HepG2 (cell line): ENCODE data around the gene FDXR. TPM values are rescaled to one million over a fixed set of nuclear protein-coding genes. Genes with fewer than 3 reads are reported as not detected.
A peak's percentile ranks its signal among the peaks of the same experiment; 100 is the strongest.

Experiments
- ATAC-seq: fragments of 200-7000 bp; cut with Tn5 transposase; 3 replicates; pipeline ENCODE4 v1.9.1; 2020; ENCODE audit warnings: mild to moderate bottlenecking, moderate library complexity
- BruUV-seq: library from RNA; stranded (reverse); fragments of 400-500 nt; replicated peaks from 2 replicates; lab custom pipeline; 2021; lab: Mats Ljungman, UMichigan
- CTCF ChIA-PET: fragments of 300-600 bp; formaldehyde crosslinking; extraction: SDS; loops from one replicate; lab custom pipeline; 2021; ENCODE audit warnings: low total read pairs, inconsistent platforms, low intra/inter-chr PET ratio; lab: Yijun Ruan, JAX
- POLR2A ChIA-PET: fragments of 350-600 bp; sonication (Branson Sonifier 250); formaldehyde crosslinking; loops from one replicate; lab custom pipeline; 2020; ENCODE audit warnings: antibody characterized with exemption, inconsistent platforms; lab: Yijun Ruan, JAX
- DNase-seq: peaks from one replicate; pipeline ENCODE4 v3.0.0-alpha.2; 2015; ENCODE audit warnings: low spot score
- FAIRE-seq: peaks from 3 replicates; lab custom pipeline; 2011; peaks lifted over from hg19 to GRCh38; lab: Jason Lieb, UNC
- H2AFZ ChIP-seq: one replicate; pipeline ENCODE4 v1.6.1; 2011; ENCODE audit warnings: low read length, inconsistent platforms
- H3K27ac ChIP-seq: fragments of 300-600 bp; 3 replicates; pipeline ENCODE4 v1.8.0; 2011; ENCODE audit warnings: mixed run types, mild to moderate bottlenecking, mixed read lengths, low read length, inconsistent platforms; ENCODE audit not compliant: insufficient read depth; ENCODE audit errors: extremely low read length
- H3K27me3 ChIP-seq, 2 experiments: fragments of 200-600 bp in 1 of 2; 2 replicates in 1 of 2; 3 replicates in 1 of 2; pipeline versions ENCODE4 v1.6.0 to v1.8.0; 2011; ENCODE audit warnings: low read length in 2 of 2, mild to moderate bottlenecking in 2 of 2, moderate library complexity in 2 of 2, inconsistent platforms in 1 of 2; ENCODE audit not compliant: insufficient read depth in 2 of 2, control insufficient read depth in 1 of 2
- H3K36me3 ChIP-seq, 2 experiments: fragments of 200-600 bp in 1 of 2; replicated peaks in 1 of 2; 2 replicates in 1 of 2; 3 replicates in 1 of 2; pipeline versions ENCODE4 v1.5.1 to v1.8.0; 2011; ENCODE audit warnings: low read length in 2 of 2, inconsistent platforms in 1 of 2; ENCODE audit not compliant: insufficient read depth in 2 of 2, control insufficient read depth in 1 of 2
- H3K4me1 ChIP-seq: 2 replicates; pipeline ENCODE4 v1.5.1; 2012; ENCODE audit warnings: low read length, inconsistent platforms; ENCODE audit not compliant: insufficient read depth
- H3K4me2 ChIP-seq: 2 replicates; pipeline ENCODE4 v1.6.0; 2011; ENCODE audit warnings: low read depth, low read length, inconsistent platforms
- H3K4me3 ChIP-seq, 3 experiments: fragments of 200-600 bp in 1 of 3; sonication (generic), shearing (Covaris generic) in 1 of 3; replicated peaks in 1 of 3; 2 replicates each; pipeline ENCODE4 v1.5.1; 2011 to 2016; ENCODE audit warnings: low read length in 3 of 3, inconsistent platforms in 2 of 3, low read depth in 2 of 3, mild to moderate bottlenecking in 2 of 3, control low read depth in 1 of 3, mixed read lengths in 1 of 3; ENCODE audit not compliant: insufficient read depth in 1 of 3
- H3K79me2 ChIP-seq: one replicate; pipeline ENCODE4 v1.6.1; 2011; ENCODE audit warnings: low read length, inconsistent platforms; ENCODE audit not compliant: insufficient read depth
- H3K9ac ChIP-seq: 2 replicates; pipeline ENCODE4 v1.6.0; 2011; ENCODE audit warnings: mild to moderate bottlenecking, low read depth, low read length, inconsistent platforms; ENCODE audit not compliant: insufficient read depth
- H3K9me3 ChIP-seq: 2 replicates; pipeline ENCODE4 v1.5.1; 2012; ENCODE audit warnings: mild to moderate bottlenecking, low read length
- H4K20me1 ChIP-seq: 2 replicates; pipeline ENCODE4 v1.6.0; 2011; ENCODE audit warnings: inconsistent platforms, mild to moderate bottlenecking, low read length, moderate library complexity; ENCODE audit not compliant: insufficient read depth
- AGO1 ChIP-seq: fragments of 200-400 bp; formaldehyde crosslinking; IDR thresholded peaks from 2 replicates; pipeline ENCODE4 v1.6.1; 2017; ENCODE audit warnings: mild to moderate bottlenecking, low read depth, low read length, moderate library complexity; ENCODE audit not compliant: poor library complexity, severe bottlenecking
- ATAD3A ChIP-seq: sonication (generic); formaldehyde crosslinking; IDR thresholded peaks from 2 replicates; pipeline ENCODE4 v1.4.0; 2020; ENCODE audit warnings: missing genetic modification reagents
- HMG20B ChIP-seq: conservative IDR thresholded peaks from 2 replicates; pipeline ENCODE4 v1.6.1; 2016; ENCODE audit warnings: missing genetic modification reagents, missing compliant biosample characterization
- KDM2A ChIP-seq: sonication (generic); formaldehyde crosslinking; IDR thresholded peaks from 2 replicates; pipeline ENCODE4 v1.4.0; 2020; ENCODE audit warnings: low read depth, missing genetic modification reagents, borderline replicate concordance
- MLLT10 ChIP-seq: sonication (generic); formaldehyde crosslinking; IDR thresholded peaks from 2 replicates; pipeline ENCODE4 v1.4.0; 2020; ENCODE audit warnings: missing genetic modification reagents
- NFE2L2 ChIP-seq: fragments of 150-350 bp; IDR thresholded peaks from 2 replicates; pipeline ENCODE4 v1.6.1; 2014; ENCODE audit warnings: low read length
- NFKBIZ ChIP-seq: IDR thresholded peaks from 2 replicates; pipeline ENCODE4 v1.6.1; 2018; ENCODE audit warnings: missing genetic modification reagents, missing compliant biosample characterization
- TEAD3 ChIP-seq: optimal IDR thresholded peaks from 2 replicates; pipeline ENCODE3; 2016; ENCODE audit warnings: borderline replicate concordance
- ZNF24 ChIP-seq: fragments of 450-650 bp; IDR thresholded peaks from 2 replicates; pipeline ENCODE4 v1.6.1; 2017; ENCODE audit warnings: antibody characterized with exemption, mild to moderate bottlenecking
- ZNF460 ChIP-seq: sonication (generic); formaldehyde crosslinking; IDR thresholded peaks from 2 replicates; pipeline ENCODE4 v1.5.1; 2020; ENCODE audit warnings: missing genetic modification reagents, mild to moderate bottlenecking, borderline replicate concordance
- ZNF598 ChIP-seq: sonication (generic); formaldehyde crosslinking; IDR thresholded peaks from 2 replicates; pipeline ENCODE4 v1.5.1; 2020; ENCODE audit warnings: mild to moderate bottlenecking, missing genetic modification reagents, borderline replicate concordance
- ZNF619 ChIP-seq: sonication (generic); formaldehyde crosslinking; IDR thresholded peaks from 2 replicates; pipeline ENCODE4 v1.4.0; 2020; ENCODE audit warnings: mild to moderate bottlenecking, missing genetic modification reagents
- WGBS: methylation state at CpG from one replicate; pipeline ENCODE4 v1.1.6; 2017; ENCODE audit warnings: low lambda C conversion rate; 5-methylcytosine and 5-hydroxymethylcytosine counted together
- in situ Hi-C: cut with HindIII; loops from 2 replicates; pipeline ENCODE4 v1.10.0; 2017; ENCODE audit warnings: low pct_unique_long_range_greater_than_20kb; ENCODE audit not compliant: extremely low pct_ligation_motif_present
- intact Hi-C: fragments of 100-400 bp; cut with micrococcal nuclease; formaldehyde crosslinking; loops from one replicate; pipeline ENCODE4 v1.10.0; 2022; ENCODE audit not compliant: unreplicated experiment
- polyA plus RNA-seq, 8 experiments: library from polyadenylated mRNA; depleted of rRNA in 3 of 8; stranded (reverse) in 7 of 8; unstranded in 1 of 8; fragments of >200 nt; fragmentation: Illumina TruSeq in 4 of 8; extraction: Trizol in 4 of 8; gene quantifications; 2 replicates each; pipeline versions ENCODE4 v1.2.1 to v1.2.3, GENCODE V29; 2011 to 2016; ENCODE audit warnings: low read depth in 4 of 8, missing spikeins in 1 of 8, mixed read lengths in 1 of 8; ENCODE audit not compliant: insufficient read depth in 1 of 8
- total RNA-seq, 5 experiments: library from RNA; depleted of rRNA; stranded (reverse); fragments of >200 nt; fragmentation: Illumina TruSeq; extraction: Trizol; gene quantifications; 2 replicates each; pipeline ENCODE4 v1.2.3, GENCODE V29; 2016; ENCODE audit warnings: low read depth in 1 of 5
- TF ChIP-seq, protein P1 (sequence below): sonication (generic); formaldehyde crosslinking; IDR thresholded peaks from 2 replicates; pipeline ENCODE4 v1.8.0; 2022; ENCODE audit warnings: missing genetic modification reagents, mild to moderate bottlenecking, borderline replicate concordance
- TF ChIP-seq, protein P2 (sequence below): IDR thresholded peaks from 2 replicates; pipeline ENCODE4 v1.6.1; 2012; ENCODE audit warnings: inconsistent platforms
- TF ChIP-seq, protein P3 (sequence below): IDR thresholded peaks from 2 replicates; pipeline ENCODE4 v1.6.1; 2018; ENCODE audit warnings: missing genetic modification reagents, mild to moderate bottlenecking, missing compliant biosample characterization
- TF ChIP-seq, protein P4 (sequence below): sonication (generic); formaldehyde crosslinking; IDR thresholded peaks from 2 replicates; pipeline ENCODE4 v1.5.0; 2020; ENCODE audit warnings: missing genetic modification reagents

FDXR gene
- total and polyA plus RNA-seq, 2 of the 13 experiments (the other 11 are each of a cell fraction or from before 2014, with no cell fraction given) = 23.4 to 116 TPM

DNA sequence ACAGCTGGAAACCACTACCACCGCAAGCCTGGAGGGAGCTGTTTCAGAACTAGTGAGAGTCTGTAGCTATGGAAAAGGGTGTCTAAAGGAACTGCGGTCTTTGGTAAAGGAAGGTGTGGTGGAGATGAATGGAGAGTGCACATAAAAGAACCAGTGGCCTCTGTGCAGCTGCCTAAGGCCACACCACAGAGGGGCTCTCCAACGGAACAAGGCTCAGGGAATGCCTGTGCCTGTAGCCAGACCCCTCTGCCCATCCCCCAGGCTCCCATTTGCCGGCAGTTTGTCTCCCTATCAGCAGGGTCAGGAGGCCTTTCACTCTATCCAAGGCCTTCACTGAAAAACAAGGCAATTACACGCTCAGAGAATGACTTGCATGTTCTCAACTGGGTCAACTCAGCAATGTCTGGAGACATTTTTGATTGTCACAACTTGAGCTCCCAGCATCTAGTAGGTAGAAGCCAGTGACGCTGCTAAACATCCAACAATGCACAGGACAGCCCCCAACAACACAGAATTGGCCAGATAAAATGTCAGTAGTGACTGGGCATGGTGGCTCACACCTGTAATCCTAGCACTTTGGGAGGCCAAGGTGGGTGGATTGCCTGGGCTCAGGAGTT, 3.3 kb upstream of the FDXR start:
- ATAC-seq (no peak), DNase-seq (peak; percentile 69), FAIRE-seq (peak; percentile 15)
- Histone ChIP-seq H4K20me1 (no peaks in the 10 kb centered on the region), H3K36me3 (no peaks in the 10 kb centered on the region), H3K4me2 (peak overlapping the region; percentile 38), H3K9me3 (no peaks in the 10 kb centered on the region), H2AFZ (no peak overlapping the region), H3K79me2 (peaks cover 11% of the 10 kb centered on the region), H3K4me1 (peaks cover 62% of the 10 kb centered on the region), H3K9ac (no peak overlapping the region), H3K4me3 (no peak overlapping the region), H3K27me3 (peaks cover 4 to 34% of the 10 kb centered on the region in 2 experiments; a peak in 4 of 5 replicates), H3K27ac (no peak overlapping the region)
- in situ Hi-C loops = no loop called here
- TF ChIP-seq AGO1 (no peak), ZNF619 (CRISPR knock-in tag) (no peak), ZNF598 (CRISPR knock-in tag) (0 out of 2 replicates have a peak, but pooled peaks have one; percentile 9), MLLT10 (CRISPR knock-in tag) (no peak), ZNF460 (CRISPR knock-in tag) (peak; percentile 58; the same call in 1 of the 2 replicates), ATAD3A (no peak), HMG20B (CRISPR knock-in tag) (0 out of 2 replicates have a peak, but pooled peaks have one; percentile 25), NFKBIZ (CRISPR knock-in tag) (no peak), TEAD3 (CRISPR knock-in tag) (peak; percentile 12), ZNF24 (no peak), KDM2A (CRISPR knock-in tag) (peak; percentile 27; the same call in 1 of the 2 replicates), NFE2L2 (0 out of 2 replicates have a peak, but pooled peaks have one; percentile 38)
- TF ChIP-seq, protein P1, sequence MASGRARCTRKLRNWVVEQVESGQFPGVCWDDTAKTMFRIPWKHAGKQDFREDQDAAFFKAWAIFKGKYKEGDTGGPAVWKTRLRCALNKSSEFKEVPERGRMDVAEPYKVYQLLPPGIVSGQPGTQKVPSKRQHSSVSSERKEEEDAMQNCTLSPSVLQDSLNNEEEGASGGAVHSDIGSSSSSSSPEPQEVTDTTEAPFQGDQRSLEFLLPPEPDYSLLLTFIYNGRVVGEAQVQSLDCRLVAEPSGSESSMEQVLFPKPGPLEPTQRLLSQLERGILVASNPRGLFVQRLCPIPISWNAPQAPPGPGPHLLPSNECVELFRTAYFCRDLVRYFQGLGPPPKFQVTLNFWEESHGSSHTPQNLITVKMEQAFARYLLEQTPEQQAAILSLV (CRISPR knock-in tag) = no peak
- TF ChIP-seq, protein P2, sequence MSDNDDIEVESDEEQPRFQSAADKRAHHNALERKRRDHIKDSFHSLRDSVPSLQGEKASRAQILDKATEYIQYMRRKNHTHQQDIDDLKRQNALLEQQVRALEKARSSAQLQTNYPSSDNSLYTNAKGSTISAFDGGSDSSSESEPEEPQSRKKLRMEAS = 0 out of 2 replicates have a peak, but pooled peaks have one; percentile 0
- TF ChIP-seq, protein P3, sequence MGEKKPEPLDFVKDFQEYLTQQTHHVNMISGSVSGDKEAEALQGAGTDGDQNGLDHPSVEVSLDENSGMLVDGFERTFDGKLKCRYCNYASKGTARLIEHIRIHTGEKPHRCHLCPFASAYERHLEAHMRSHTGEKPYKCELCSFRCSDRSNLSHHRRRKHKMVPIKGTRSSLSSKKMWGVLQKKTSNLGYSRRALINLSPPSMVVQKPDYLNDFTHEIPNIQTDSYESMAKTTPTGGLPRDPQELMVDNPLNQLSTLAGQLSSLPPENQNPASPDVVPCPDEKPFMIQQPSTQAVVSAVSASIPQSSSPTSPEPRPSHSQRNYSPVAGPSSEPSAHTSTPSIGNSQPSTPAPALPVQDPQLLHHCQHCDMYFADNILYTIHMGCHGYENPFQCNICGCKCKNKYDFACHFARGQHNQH (CRISPR knock-in tag) = no peak
- TF ChIP-seq, protein P4, sequence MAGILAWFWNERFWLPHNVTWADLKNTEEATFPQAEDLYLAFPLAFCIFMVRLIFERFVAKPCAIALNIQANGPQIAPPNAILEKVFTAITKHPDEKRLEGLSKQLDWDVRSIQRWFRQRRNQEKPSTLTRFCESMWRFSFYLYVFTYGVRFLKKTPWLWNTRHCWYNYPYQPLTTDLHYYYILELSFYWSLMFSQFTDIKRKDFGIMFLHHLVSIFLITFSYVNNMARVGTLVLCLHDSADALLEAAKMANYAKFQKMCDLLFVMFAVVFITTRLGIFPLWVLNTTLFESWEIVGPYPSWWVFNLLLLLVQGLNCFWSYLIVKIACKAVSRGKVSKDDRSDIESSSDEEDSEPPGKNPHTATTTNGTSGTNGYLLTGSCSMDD = no peak
- 39% methylated on average over 6 of the region's 6 CpGs for WGBS
- ChIA-PET CTCF (no interaction called here), POLR2A (interaction anchor here (1.1 kb wide), 1 partner anchor 10 kb away, joined by 3 read pairs; no protein-coding TSS in a partner anchor)
- BruUV-seq = no TSS peak
- intact Hi-C loops = no loop called here
